K562 (cell line): ENCODE measurements around the gene KCNH2. TPM values are rescaled to one million over a fixed set of nuclear protein-coding genes. Genes with fewer than 3 reads are reported as not detected.

ENCODE experiments used
- BHLHE40 ChIP-seq: IDR thresholded peaks from 2 replicates; pipeline ENCODE4 v1.6.1; 2011; ENCODE audit warnings: low read length, improper control_type of control experiment
- CREBBP ChIP-seq: IDR thresholded peaks from one replicate; pipeline ENCODE4 v1.6.1; 2012; ENCODE audit warnings: low read depth, mild to moderate bottlenecking, control low read depth, inconsistent platforms, low read length
- EP300 ChIP-seq: IDR thresholded peaks from 2 replicates; pipeline ENCODE4 v1.6.1; 2012; ENCODE audit warnings: low read length, improper control_type of control experiment
- FOS ChIP-seq: IDR thresholded peaks from 3 replicates; pipeline ENCODE4 v1.6.1; 2011; ENCODE audit not compliant: insufficient read length; ENCODE audit errors: extremely low read depth
- HEY1 ChIP-seq: fragments of 250-450 bp; sonication (Bioruptor Pico); IDR thresholded peaks from 2 replicates; pipeline ENCODE4 v1.5.0; 2020; ENCODE audit warnings: mild to moderate bottlenecking, moderate library complexity, borderline replicate concordance
- HIVEP1 ChIP-seq: fragments of 250-450 bp; sonication (Bioruptor Pico); IDR thresholded peaks from 2 replicates; pipeline ENCODE4 v1.4.0; 2020; ENCODE audit warnings: mild to moderate bottlenecking
- IFI16 ChIP-seq: fragments of 250-450 bp; sonication (Bioruptor Pico); IDR thresholded peaks from 2 replicates; pipeline ENCODE4 v2.1.2; 2022; ENCODE audit warnings: mild to moderate bottlenecking, inconsistent platforms
- LEF1 ChIP-seq: fragments of 450-650 bp; IDR thresholded peaks from 2 replicates; pipeline ENCODE4 v1.6.1; 2016; ENCODE audit warnings: mild to moderate bottlenecking
- MCM3 ChIP-seq: fragments of 450-650 bp; IDR thresholded peaks from 2 replicates; pipeline ENCODE4 v1.6.1; 2016
- NCOA6 ChIP-seq: fragments of 450-650 bp; IDR thresholded peaks from 2 replicates; pipeline ENCODE4 v1.6.1; 2017; ENCODE audit warnings: mild to moderate bottlenecking
- NFIX ChIP-seq: fragments of 250-450 bp; sonication (Bioruptor Pico); IDR thresholded peaks from 2 replicates; pipeline ENCODE4 v1.4.0; 2020; ENCODE audit warnings: low read depth, mild to moderate bottlenecking, moderate library complexity
- PCBP1 ChIP-seq: fragments of 200-400 bp; formaldehyde crosslinking; IDR thresholded peaks from 2 replicates; pipeline ENCODE4 v1.6.1; 2018; ENCODE audit warnings: mild to moderate bottlenecking, low read depth, low read length; ENCODE audit not compliant: poor library complexity, severe bottlenecking
- SMAD2 ChIP-seq: fragments of 150-350 bp; IDR thresholded peaks from 2 replicates; pipeline ENCODE4 v1.6.1; 2014; ENCODE audit warnings: low read depth, mild to moderate bottlenecking, low read length
- XRCC4 ChIP-seq: IDR thresholded peaks from one replicate; pipeline ENCODE4 v1.6.1; 2011; ENCODE audit not compliant: insufficient read depth, insufficient read length; ENCODE audit errors: extremely low read depth
- ZFP91 ChIP-seq: sonication (generic); formaldehyde crosslinking; IDR thresholded peaks from 2 replicates; pipeline ENCODE4 v1.8.0; 2022; ENCODE audit warnings: mild to moderate bottlenecking, missing genetic modification reagents
- ZNF282 ChIP-seq: sonication (generic); formaldehyde crosslinking; IDR thresholded peaks from 2 replicates; pipeline ENCODE4 v1.8.1; 2023; ENCODE audit warnings: missing genetic modification reagents
- ZNF717 ChIP-seq: fragments of 250-450 bp; sonication (Bioruptor Pico); IDR thresholded peaks from 2 replicates; pipeline ENCODE4 v1.5.0; 2021
- ZZZ3 ChIP-seq: fragments of 450-650 bp; IDR thresholded peaks from 2 replicates; pipeline ENCODE4 v1.6.1; 2016; ENCODE audit warnings: antibody characterized with exemption, mild to moderate bottlenecking, moderate library complexity
- polyA plus RNA-seq, 8 experiments: library from polyadenylated mRNA; depleted of rRNA in 4 of 8; stranded (reverse) in 5 of 8; unstranded in 3 of 8; fragments of >200 nt; fragmentation: Nextera tagmentation in 2 of 8; fragmentation: Illumina TruSeq in 1 of 8; extraction: Ambion mirVana in 2 of 8; extraction: Trizol in 1 of 8; gene quantifications; 2 replicates each; pipeline versions ENCODE4 v1.2.1 to v1.2.3, GENCODE V29; 2011 to 2014; ENCODE audit warnings: inconsistent platforms in 1 of 8, missing spikeins in 1 of 8
- total RNA-seq, 7 experiments: library from RNA; depleted of rRNA in 6 of 7; stranded (reverse); fragments of >200 nt in 6 of 7; fragmentation: Illumina TruSeq in 2 of 7; extraction: Trizol in 2 of 7; gene quantifications; 2 replicates each; pipeline versions ENCODE4 v1.2.1 to v1.2.3, GENCODE V29; 2011 to 2021; ENCODE audit warnings: low replicate concordance in 1 of 7
- TF ChIP-seq, protein P1 (sequence below): sonication (generic); formaldehyde crosslinking; IDR thresholded peaks from 2 replicates; pipeline ENCODE4 v1.8.0; 2022; ENCODE audit warnings: mild to moderate bottlenecking, low read depth, missing genetic modification reagents
- TF ChIP-seq, protein P2 (sequence below): fragments of 250-450 bp; sonication (Bioruptor Pico); IDR thresholded peaks from 2 replicates; pipeline ENCODE4 v1.5.0; 2021

Gene KCNH2
- total and polyA plus RNA-seq, 9 of the 15 experiments (the other 6 are each of a cell fraction or from before 2014, with no cell fraction given) = 18.1 to 368 (median 218) TPM

- 0 out of 2 replicates have a peak, but pooled peaks have one; percentile 17 for TF ChIP-seq NFIX (CRISPR knock-in tag)
- TF ChIP-seq, protein P1, sequence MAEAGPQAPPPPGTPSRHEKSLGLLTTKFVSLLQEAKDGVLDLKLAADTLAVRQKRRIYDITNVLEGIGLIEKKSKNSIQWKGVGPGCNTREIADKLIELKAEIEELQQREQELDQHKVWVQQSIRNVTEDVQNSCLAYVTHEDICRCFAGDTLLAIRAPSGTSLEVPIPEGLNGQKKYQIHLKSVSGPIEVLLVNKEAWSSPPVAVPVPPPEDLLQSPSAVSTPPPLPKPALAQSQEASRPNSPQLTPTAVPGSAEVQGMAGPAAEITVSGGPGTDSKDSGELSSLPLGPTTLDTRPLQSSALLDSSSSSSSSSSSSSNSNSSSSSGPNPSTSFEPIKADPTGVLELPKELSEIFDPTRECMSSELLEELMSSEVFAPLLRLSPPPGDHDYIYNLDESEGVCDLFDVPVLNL (CRISPR knock-in tag) = no peak
- TF ChIP-seq SMAD2 = no peak
- TF ChIP-seq FOS = no peak
- no peak for TF ChIP-seq BHLHE40
- TF ChIP-seq, protein P2, sequence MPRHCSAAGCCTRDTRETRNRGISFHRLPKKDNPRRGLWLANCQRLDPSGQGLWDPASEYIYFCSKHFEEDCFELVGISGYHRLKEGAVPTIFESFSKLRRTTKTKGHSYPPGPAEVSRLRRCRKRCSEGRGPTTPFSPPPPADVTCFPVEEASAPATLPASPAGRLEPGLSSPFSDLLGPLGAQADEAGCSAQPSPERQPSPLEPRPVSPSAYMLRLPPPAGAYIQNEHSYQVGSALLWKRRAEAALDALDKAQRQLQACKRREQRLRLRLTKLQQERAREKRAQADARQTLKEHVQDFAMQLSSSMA (CRISPR knock-in tag) = no peak
- no peak for TF ChIP-seq ZZZ3
- TF ChIP-seq HIVEP1 (CRISPR knock-in tag) = no peak
- TF ChIP-seq ZFP91 (CRISPR knock-in tag) = peak; percentile 95
- TF ChIP-seq ZNF717 = peak; percentile 89; the same call in 1 of the 2 replicates
- TF ChIP-seq NCOA6 = no peak
- TF ChIP-seq HEY1 = no peak
- no peak for TF ChIP-seq XRCC4
- TF ChIP-seq ZNF282 (CRISPR knock-in tag) = no peak
- TF ChIP-seq MCM3 = no peak
- TF ChIP-seq PCBP1 = peak; percentile 29
- no peak for TF ChIP-seq IFI16
- TF ChIP-seq CREBBP = no peak
- TF ChIP-seq EP300 = peak; percentile 48
- TF ChIP-seq LEF1 = peak; percentile 30; the same call in 1 of the 2 replicates
Measured at GRCh38 chr7:151010307-151011096, 32.4 kb upstream of the KCNH2 start (continued).
